ENCODE results near the gene RCOR1.

RCOR1 gene

DNA sequence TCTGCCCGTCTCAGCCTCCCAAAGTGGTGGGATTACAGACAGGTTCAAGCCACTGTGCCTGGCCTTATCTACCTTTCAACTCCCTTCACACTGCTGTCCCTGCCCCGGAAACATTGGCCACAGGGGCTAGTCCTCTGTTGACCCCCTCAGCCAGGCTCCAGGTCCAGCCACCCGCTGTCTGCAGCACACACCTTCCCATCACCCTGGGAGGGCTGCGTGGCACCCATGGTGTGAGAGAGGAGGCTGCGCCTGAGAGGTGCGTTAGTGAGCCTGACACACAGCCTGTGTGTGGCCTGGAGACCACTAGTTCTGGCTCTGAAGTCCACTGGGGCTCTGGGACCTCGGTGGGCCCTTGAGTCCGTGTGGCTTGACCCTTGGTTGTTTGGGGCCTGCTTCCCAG, 156.4 kb downstream of the RCOR1 start:
- peaks cover 35% of the 10 kb centered on the region for H3K36me3 ChIP-seq
- H3K9me3 ChIP-seq = no peaks in the 10 kb centered on the region
- H3K27me3 ChIP-seq = no peaks in the 10 kb centered on the region
- TF ChIP-seq CTCF (IDR thresholded peaks at IDR 0.05) = no peak
- H3K4me3 ChIP-seq (ENCODE audit: low read depth in 1 of 2, low read length in 1 of 2) = no peak overlapping the region
- H3K27ac ChIP-seq = no peak overlapping the region
- no peaks in the 10 kb centered on the region for H3K4me1 ChIP-seq (ENCODE audit: control insufficient read depth in 1 of 2, insufficient read depth in 1 of 2, low read depth in 1 of 2, low read length in 1 of 2)

DNA sequence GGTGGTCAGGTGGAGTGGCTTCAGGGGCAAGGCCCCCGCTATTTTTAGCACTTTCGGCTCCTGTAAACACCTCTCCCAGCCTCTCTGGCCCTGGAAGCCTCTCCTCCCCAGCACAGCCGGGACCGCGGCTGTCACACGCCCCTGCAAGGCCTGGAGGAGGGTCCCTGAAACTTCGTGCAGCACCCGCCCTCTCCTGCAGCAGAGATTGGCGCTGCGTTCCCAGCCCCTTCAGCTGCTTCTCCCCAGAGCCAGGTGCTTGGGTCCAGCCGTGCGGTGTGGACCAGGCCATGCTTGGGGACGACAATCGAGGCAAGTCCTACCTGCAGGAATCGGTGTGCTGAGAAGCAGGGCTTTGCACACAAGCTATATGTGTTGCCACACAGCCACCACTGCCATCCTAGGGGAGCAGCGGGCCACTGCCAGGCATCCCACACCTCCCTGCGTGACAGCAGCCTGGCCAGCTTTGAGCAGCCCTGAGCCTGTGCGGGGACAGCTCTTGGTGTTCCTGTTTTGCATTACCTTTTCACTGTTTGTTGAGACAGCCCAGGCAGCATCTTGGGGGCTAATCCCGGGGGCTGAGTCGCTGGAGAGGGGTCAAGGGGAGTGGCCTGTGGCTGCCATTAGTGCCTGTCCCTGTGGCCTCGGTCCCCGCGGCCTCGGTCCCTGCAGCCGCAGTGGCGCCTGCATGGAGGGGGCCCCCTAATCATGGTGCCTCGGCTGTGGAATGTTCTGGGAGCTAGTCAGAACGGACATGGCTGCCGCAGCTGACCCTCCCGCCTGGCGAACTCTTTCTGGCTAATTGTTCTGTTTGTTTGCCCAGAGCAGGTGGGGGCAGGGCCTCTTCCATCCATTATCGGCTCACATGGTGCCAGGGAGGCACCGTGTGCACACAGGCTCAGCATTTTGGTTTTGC, 157.2 kb downstream of the RCOR1 start:
- Histone ChIP-seq H3K36me3 (peaks cover 35% of the 10 kb centered on the region), H3K27ac (no peak overlapping the region), H3K9me3 (no peaks in the 10 kb centered on the region), H3K27me3 (no peaks in the 10 kb centered on the region), H3K4me3 (ENCODE audit: low read depth in 1 of 2, low read length in 1 of 2) (no peak overlapping the region), H3K4me1 (ENCODE audit: control insufficient read depth in 1 of 2, insufficient read depth in 1 of 2, low read depth in 1 of 2, low read length in 1 of 2) (no peaks in the 10 kb centered on the region)
- TF ChIP-seq CTCF (IDR thresholded peaks at IDR 0.05) = no peak

GRCh38 chr14:102750376-102750775, 157.9 kb downstream of the RCOR1 start:
- H3K4me1 ChIP-seq (ENCODE audit: control insufficient read depth in 1 of 2, insufficient read depth in 1 of 2, low read depth in 1 of 2, low read length in 1 of 2) = no peaks in the 10 kb centered on the region
- no peak for TF ChIP-seq CTCF (IDR thresholded peaks at IDR 0.05)
- no peak overlapping the region for H3K27ac ChIP-seq
- H3K27me3 ChIP-seq = no peaks in the 10 kb centered on the region
- peaks cover 29% of the 10 kb centered on the region for H3K36me3 ChIP-seq
- H3K9me3 ChIP-seq = no peaks in the 10 kb centered on the region
- H3K4me3 ChIP-seq (ENCODE audit: low read depth in 1 of 2, low read length in 1 of 2) = no peak overlapping the region

GRCh38 chr14:102751088-102751487, 158.6 kb downstream of the RCOR1 start:
- Histone ChIP-seq H3K4me3 (ENCODE audit: low read depth in 1 of 2, low read length in 1 of 2) (no peak overlapping the region), H3K27ac (no peak overlapping the region), H3K27me3 (no peaks in the 10 kb centered on the region), H3K36me3 (peaks cover 23% of the 10 kb centered on the region), H3K4me1 (ENCODE audit: control insufficient read depth in 1 of 2, insufficient read depth in 1 of 2, low read depth in 1 of 2, low read length in 1 of 2) (no peaks in the 10 kb centered on the region), H3K9me3 (no peaks in the 10 kb centered on the region)
- TF ChIP-seq CTCF (IDR thresholded peaks at IDR 0.05) = no peak

- Histone ChIP-seq H3K27me3 (no peaks in the 10 kb centered on the region), H3K9me3 (no peaks in the 10 kb centered on the region), H3K27ac (no peak overlapping the region), H3K4me1 (ENCODE audit: control insufficient read depth in 1 of 2, insufficient read depth in 1 of 2, low read depth in 1 of 2, low read length in 1 of 2) (no peaks in the 10 kb centered on the region), H3K36me3 (peaks cover 18% of the 10 kb centered on the region), H3K4me3 (ENCODE audit: low read depth in 1 of 2, low read length in 1 of 2) (no peak overlapping the region)
- TF ChIP-seq CTCF (IDR thresholded peaks at IDR 0.05) = no peak
These were observed 159.9 kb downstream of the RCOR1 start for GRCh38 chr14:102752239-102752847.

Data from neutrophil (primary cell).